HL-60/S4 treated with retinoic acid at 250 ng/mL for 4 days and 3 days (cell line): ENCODE measurements around the gene PRRC2B.
"Not testable (repeated sequence)": the region's sequence is repeated elsewhere in the genome, so short reads cannot be mapped to it uniquely, and the experiment has no call there.

ENCODE experiments used
- in situ Hi-C: fragments of 300-500 bp; cut with MboI; formaldehyde crosslinking; loops from 2 replicates; pipeline ENCODE4 v1.7.0; 2022; ENCODE audit warnings: low sequenced_read_pairs

Gene PRRC2B

GRCh38 chr9:131393622-131394463, at the start of gene PRRC2B:
Gene PRRC2B (plus strand): TSS chr9:131394086. CDS start chr9:131430145, 36,059 bp downstream.
- in situ Hi-C loops: no loop called here

- in situ Hi-C loops: not testable (repeated sequence)
Measured at GRCh38 chr9:131344931-131345535, 48.9 kb upstream of the PRRC2B start.

GRCh38 chr9:131346559-131346958, 47.3 kb upstream of the PRRC2B start:
- in situ Hi-C loops: no loop called here

GRCh38 chr9:131347376-131348020, 46.4 kb upstream of the PRRC2B start:
- in situ Hi-C loops: no loop called here

- in situ Hi-C loops: no loop called here
Measured at GRCh38 chr9:131348631-131349521, 45.0 kb upstream of the PRRC2B start.

- in situ Hi-C loops: no loop called here
Measured at GRCh38 chr9:131349522-131349880, 44.4 kb upstream of the PRRC2B start.

GRCh38 chr9:131349881-131350563, 43.9 kb upstream of the PRRC2B start:
- in situ Hi-C loops: loop anchor here (25.0 kb wide), 1 partner anchor 387 kb away; the partner anchor contains the start of gene RAPGEF1

- in situ Hi-C loops: loop anchor here (25.0 kb wide), 1 partner anchor 381 kb away; the partner anchor contains the start of gene RAPGEF1
Measured at GRCh38 chr9:131356479-131356878, 37.4 kb upstream of the PRRC2B start.

- in situ Hi-C loops: loop anchor here (25.0 kb wide), 1 partner anchor 379 kb away; the partner anchor contains the start of gene RAPGEF1
Measured at GRCh38 chr9:131358556-131358955, 35.3 kb upstream of the PRRC2B start.

- in situ Hi-C loops: loop anchor here (25.0 kb wide), 1 partner anchor 376 kb away; the partner anchor contains the start of gene RAPGEF1
Measured at GRCh38 chr9:131361202-131361833, 32.6 kb upstream of the PRRC2B start.

GRCh38 chr9:131365546-131365945, 28.3 kb upstream of the PRRC2B start:
- in situ Hi-C loops: loop anchor here (25.0 kb wide), 1 partner anchor 372 kb away; the partner anchor contains the start of gene RAPGEF1

GRCh38 chr9:131366761-131367401, 27.0 kb upstream of the PRRC2B start:
- in situ Hi-C loops: loop anchor here (25.0 kb wide), 1 partner anchor 370 kb away; the partner anchor contains the start of gene RAPGEF1

GRCh38 chr9:131367450-131367849, 26.4 kb upstream of the PRRC2B start:
- in situ Hi-C loops: loop anchor here (25.0 kb wide), 1 partner anchor 370 kb away; the partner anchor contains the start of gene RAPGEF1

GRCh38 chr9:131370638-131371037, 23.2 kb upstream of the PRRC2B start:
- in situ Hi-C loops: loop anchor here (25.0 kb wide), 1 partner anchor 367 kb away; the partner anchor contains the start of gene RAPGEF1

- in situ Hi-C loops: loop anchor here (25.0 kb wide), 1 partner anchor 365 kb away; the partner anchor contains the start of gene RAPGEF1
Measured at GRCh38 chr9:131372599-131372973, 21.3 kb upstream of the PRRC2B start.

- in situ Hi-C loops: loop anchor here (25.0 kb wide), 1 partner anchor 363 kb away; the partner anchor contains the start of gene RAPGEF1
Measured at GRCh38 chr9:131374638-131375037, 19.2 kb upstream of the PRRC2B start.

- in situ Hi-C loops: no loop called here
Measured at GRCh38 chr9:131379056-131379455, 14.8 kb upstream of the PRRC2B start.
